ENCODE data around the gene RNF5. TPM values are rescaled to one million over a fixed set of nuclear protein-coding genes. Genes with fewer than 3 reads are reported as not detected.
A peak's percentile ranks its signal among the peaks of the same experiment; 100 is the strongest.

RNF5 gene
- total and polyA plus RNA-seq, 9 of the 15 experiments (the other 6 are each of a cell fraction or from before 2014, with no cell fraction given): 62.2 to 245 (median 129) TPM

GRCh38 chr6:32189069-32189741 lies 11.0 kb downstream of the RNF5 start (continued):
- TF ChIP-seq ZBTB40 (IDR thresholded peaks at IDR 0.05) (peak; percentile 54), ZBTB40 (CRISPR knock-in tag; IDR thresholded peaks at IDR 0.05) (no peak), RBBP5 (IDR thresholded peaks at IDR 0.05; ENCODE audit: borderline replicate concordance, insufficient read depth, low read length, poor library complexity, severe bottlenecking) (peak; percentile 40), CHD1 (IDR thresholded peaks at IDR 0.05; ENCODE audit: low read length) (peak; percentile 36), PHF20 (IDR thresholded peaks at IDR 0.05; ENCODE audit: partially characterized antibody) (peak; percentile 15), HDAC1 (IDR thresholded peaks at IDR 0.05) (peak in 1 of 2 experiments; percentile 35; a peak in 1 of 4 replicates), NFIX (CRISPR knock-in tag; IDR thresholded peaks at IDR 0.05; ENCODE audit: low read depth) (no peak), ETV5 (CRISPR knock-in tag; IDR thresholded peaks at IDR 0.05; ENCODE audit: low read depth) (no peak), SMAD4 (CRISPR knock-in tag; conservative IDR thresholded peaks at IDR 0.05) (no peak)
- TF ChIP-seq, protein P1, sequence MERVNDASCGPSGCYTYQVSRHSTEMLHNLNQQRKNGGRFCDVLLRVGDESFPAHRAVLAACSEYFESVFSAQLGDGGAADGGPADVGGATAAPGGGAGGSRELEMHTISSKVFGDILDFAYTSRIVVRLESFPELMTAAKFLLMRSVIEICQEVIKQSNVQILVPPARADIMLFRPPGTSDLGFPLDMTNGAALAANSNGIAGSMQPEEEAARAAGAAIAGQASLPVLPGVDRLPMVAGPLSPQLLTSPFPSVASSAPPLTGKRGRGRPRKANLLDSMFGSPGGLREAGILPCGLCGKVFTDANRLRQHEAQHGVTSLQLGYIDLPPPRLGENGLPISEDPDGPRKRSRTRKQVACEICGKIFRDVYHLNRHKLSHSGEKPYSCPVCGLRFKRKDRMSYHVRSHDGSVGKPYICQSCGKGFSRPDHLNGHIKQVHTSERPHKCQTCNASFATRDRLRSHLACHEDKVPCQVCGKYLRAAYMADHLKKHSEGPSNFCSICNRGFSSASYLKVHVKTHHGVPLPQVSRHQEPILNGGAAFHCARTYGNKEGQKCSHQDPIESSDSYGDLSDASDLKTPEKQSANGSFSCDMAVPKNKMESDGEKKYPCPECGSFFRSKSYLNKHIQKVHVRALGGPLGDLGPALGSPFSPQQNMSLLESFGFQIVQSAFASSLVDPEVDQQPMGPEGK (CRISPR knock-in tag; IDR thresholded peaks at IDR 0.05; ENCODE audit: borderline replicate concordance): no peak

Data from K562 (cell line).